Measurements from ENCODE around the gene SIX3.

SIX3 gene

DNA sequence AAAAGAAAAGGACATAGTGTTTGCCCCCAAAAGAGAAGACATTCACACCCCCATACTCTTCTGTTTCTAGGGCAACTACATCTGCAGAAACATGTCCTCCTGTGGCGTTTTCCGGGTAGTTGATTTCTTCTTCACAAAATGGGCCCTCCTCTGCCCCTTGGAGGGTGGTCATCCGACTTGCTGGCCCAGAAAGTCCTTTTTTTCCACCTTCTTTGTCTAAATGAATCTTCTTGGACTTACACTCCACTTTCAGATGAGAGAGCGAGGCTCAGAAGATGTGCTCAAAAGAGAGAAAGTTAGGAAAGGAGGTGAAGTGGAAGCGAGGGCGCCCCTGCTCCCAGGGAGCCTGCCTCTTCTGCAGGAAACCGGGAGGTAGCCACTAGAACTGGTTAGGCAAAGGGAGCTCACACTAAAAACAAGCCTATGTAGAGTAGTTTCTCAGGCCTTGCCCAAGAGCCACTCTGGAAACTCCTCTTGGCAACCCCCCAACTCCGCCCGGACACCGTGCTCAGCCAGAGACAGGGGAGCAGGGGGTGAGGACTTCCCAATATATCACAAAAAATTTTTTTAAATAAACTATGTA, 10.2 kb upstream of the SIX3 start:
- DNase-seq = no peak

GRCh38 chr2:44932079-44932478, 9.4 kb upstream of the SIX3 start:
- DNase-seq = no peak

GRCh38 chr2:44932564-44933392, 8.7 kb upstream of the SIX3 start:
- no peak for DNase-seq

DNA sequence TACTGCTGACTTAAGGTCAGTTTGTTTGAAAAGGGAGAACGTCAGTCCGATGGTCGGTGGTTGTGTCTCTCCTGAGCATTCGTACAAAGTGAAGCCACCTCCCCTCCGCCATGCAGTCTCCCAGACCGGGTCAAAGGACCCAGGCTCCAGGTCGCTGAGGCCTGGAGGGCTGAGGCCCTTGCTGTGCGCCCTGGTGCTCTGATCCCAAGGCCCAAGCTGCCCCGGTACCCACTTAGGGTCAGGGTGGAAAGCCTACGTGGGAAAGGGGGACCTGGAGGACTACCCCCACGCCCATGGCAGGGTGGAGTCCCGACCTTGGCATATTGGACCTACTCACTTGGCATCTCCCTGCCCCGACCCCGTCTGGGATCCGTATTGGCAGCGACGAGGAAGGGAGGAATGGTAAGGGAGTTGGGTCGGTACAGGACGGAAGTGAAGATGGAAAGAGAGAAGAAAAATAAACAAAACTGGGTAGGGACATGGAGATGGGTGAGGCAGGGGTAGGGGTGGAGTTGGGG, 8.0 kb upstream of the SIX3 start:
- no peak for DNase-seq

- no peak for DNase-seq
Observed at GRCh38 chr2:44934038-44934982, 7.2 kb upstream of the SIX3 start.

GRCh38 chr2:44934983-44935728, 6.3 kb upstream of the SIX3 start:
- no peak for DNase-seq

DNA sequence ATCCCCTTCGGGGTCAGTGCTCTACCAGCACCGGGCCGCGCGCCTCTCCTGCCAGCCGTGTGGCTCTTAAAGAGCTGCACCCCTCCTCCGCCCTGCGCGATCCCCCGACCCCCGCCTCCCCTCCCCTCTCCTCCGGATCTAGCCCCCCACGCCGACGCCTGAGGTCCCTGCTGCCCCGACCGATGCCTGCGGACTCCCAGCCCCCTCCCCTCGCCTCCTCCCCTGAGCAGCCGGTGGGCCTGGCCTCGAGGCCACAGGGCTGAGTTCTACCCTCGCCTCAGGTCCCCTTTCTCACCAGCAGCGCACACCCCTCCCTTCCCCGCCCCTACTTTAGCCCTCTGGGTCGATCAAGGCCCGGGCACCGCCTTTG, 5.8 kb upstream of the SIX3 start:
- DNase-seq = no peak

DNA sequence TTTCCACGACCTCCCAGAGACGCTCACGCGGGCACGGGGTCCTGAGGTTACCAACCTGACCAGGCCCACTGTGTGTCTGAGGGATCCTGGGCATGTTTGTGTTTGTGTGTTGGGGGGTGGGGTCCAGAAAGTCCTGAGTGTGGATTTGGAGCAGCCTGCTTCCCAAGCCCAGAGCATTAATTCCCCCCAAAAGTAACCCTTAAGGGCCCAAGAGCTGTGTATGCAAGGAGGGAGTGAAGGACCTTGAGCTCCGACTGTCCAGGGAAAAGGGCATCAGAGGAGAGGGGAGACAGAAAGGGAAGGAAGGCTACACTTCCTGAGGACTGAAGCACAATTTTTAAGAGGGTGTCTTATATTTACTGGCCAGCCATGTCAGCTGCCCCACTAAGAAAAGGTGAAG, 5.2 kb upstream of the SIX3 start:
- no peak for DNase-seq

- DNase-seq = no peak
Observed at GRCh38 chr2:44936715-44937687, 4.5 kb upstream of the SIX3 start.

DNA sequence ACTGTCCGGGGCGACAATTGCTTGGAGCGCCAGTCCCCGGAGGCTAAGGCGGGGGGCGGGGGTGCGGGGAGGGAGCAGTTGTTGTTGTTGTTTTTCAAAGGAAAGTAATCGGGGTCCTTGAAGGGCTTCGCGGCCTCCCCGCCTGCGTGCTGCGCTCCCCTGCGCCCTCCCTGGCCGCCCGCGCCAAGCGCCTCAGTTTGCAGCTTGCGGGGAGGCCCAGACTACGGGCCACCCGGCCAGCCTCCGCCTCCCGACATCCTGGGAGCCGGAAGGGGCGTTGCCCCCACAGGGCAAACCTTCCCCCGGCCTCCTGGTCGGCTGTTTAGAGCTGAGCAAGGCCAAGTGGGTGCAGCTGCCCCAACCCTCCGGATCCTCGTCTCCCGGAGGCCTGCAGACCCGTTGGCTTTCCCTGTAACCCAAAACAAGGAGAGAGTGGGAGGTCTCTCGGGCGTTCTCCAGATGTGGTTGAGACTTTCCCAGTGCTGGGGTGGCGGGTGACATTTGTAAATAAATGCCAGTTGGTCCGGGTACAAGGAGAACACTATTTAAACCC, 3.7 kb upstream of the SIX3 start:
- DNase-seq = no peak

DNA sequence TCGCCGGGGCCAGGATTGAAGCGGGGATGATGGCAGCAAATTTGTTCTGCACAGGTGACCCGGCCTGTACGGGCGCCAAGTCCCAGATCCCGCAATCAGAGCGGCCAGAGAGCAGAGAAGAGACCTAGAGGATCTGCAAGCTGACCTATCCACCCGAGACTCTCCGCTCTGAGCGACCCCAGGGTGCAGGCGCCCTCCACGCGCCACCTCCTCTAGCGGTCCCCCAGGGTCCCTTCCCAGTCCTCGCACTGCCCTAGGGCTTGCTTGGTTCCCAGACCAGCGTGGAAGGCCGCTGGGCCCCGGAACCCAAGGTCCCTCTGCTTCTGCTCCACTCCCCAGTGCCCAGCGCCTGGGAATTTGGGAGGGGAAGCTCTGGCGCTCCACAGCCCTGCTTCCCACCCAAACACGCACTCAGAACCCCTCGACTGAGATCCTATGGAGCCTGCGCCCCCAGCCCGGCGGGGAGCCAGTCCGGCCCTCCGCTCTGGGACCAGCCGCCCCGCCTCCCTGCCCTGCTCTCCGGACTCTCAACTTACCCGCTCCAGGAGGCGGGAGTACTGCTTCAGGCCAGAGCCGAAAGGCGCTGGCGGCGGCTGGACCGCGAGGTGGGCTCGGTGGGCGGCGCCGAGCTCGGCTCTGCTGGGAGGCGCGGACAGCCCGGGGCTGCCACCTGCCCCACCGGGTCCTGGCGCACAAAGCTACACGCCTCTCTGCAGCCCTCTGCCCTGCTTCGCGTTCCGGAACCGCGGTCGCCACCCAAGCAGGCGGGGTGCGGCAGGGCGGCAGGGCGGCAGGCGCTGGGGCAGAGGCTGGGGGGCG, 3.0 kb upstream of the SIX3 start:
- no peak for DNase-seq

- no peak for DNase-seq
Observed at GRCh38 chr2:44939106-44940048, 2.1 kb upstream of the SIX3 start.

DNA sequence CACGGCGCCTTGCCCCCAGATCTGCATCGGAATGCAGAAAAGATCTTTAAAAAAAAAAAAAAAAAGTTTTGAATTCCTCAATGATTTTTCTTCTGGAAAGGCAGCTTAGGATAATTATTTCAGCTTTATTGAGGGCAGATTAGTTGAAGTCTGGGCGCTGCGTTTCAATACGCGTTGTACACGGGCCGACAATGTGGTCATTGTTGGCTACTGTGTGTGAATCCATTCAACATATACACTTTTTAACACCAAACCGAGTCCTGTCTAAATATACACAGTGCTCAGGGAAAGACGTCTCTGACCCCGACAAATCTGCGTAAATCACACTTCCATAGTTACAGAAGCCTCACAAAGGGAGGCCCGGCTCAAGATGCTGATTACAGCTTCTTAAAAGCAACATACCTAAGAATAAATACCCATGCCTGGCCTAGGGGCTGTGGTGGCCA, 1.4 kb upstream of the SIX3 start:
- no peak for DNase-seq

GRCh38 chr2:44940732-44941464, 604 bp upstream of the SIX3 start:
- DNase-seq = no peak

- no peak for DNase-seq
Observed at GRCh38 chr2:44942304-44943030, 965 bp downstream of the SIX3 start.

DNA sequence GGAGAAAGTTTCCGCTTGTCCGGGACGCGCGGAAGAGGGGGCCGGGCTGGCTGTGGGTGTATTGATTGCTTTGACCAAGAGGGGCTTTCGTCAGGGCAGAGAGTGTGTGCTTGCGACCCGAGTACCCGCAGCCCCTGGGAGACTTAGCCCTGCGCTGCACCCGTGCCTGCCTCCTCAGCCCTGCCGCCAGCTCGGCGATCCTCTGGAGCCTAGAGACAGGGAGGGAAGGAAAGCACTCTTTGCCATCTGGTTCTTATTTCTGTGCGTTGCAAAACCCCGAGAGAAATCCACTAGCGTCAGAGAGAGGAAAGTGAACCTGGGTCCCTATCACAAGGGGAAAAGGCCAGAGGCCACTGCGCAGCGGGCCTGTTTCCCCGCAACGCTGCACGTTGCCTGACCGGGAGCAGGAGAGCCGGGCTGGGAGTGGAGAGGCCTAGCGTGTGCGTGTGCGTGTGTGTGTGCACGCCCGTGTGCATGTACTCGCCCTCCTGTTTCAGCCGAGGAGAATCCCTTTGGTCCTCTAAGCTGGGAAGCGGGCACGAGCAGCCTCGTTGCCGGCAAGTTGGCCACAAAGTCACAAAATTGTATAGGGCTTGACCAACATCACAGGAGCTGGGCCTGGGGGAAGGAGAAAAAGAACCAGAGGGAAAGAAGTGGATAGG, 1.7 kb downstream of the SIX3 start:
- no peak for DNase-seq

DNA sequence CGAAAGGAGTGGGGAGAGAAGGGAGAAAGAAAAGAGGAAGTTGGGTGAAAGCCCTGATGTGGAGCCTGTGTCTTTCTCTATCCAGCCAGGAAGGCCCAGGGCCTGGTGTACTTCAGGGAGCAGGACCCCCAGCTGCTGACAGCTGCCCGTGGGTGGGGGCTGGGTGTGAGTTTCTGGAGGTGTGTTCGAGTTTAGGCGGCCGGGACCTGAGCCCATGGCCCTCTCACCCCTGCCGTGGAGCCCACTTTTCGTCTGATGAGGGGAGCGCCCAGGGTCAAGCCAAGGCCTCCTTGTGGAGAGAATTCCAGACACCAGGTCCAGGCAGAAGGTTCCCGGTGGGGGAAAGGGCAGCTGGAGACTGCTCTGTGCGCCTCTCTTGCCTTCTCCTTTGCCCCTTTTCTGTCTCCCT, 2.2 kb downstream of the SIX3 start:
- DNase-seq = no peak
